Retinal pigment epithelial cell (primary cell): Measurements from ENCODE around the gene GRIP2.

Experiments
- DNase-seq: peaks from one replicate; pipeline ENCODE4 v3.0.0-alpha.2; 2010; ENCODE audit warnings: low read depth
- H3K4me3 ChIP-seq: 2 replicates; pipeline ENCODE4 v1.5.1; 2011; ENCODE audit warnings: mild to moderate bottlenecking, low read length, control low read depth, moderate library complexity
- CTCF ChIP-seq: conservative IDR thresholded peaks from 2 replicates; pipeline ENCODE4 v1.5.1; 2011; ENCODE audit warnings: low read depth, low read length, control low read depth, inconsistent platforms

The GRIP2 gene

DNA sequence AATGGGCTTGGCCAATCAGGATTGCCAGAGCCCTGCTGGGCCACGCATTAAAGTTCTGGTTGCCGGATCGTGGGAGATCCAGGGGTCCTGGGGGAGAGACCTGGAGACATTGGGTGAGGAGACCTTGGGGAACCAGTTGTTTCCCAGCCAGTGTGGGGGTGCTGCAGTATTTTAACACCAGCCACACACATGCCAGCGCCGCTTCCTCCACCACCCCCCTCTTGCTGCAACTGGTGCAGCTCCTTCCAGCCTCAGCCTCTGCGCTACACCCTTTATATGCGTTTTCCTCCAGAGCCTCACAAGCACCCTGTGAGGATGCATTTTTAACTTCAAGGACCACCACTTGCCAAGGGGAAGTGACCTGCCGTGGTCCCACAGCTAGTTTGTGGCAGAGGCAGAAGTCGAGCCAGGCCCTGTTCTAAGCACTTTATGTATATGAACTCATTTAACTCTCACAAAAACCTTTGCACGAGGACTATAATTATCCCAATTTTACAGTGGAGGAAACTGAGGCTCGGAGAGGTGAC is 29.4 kb upstream of the GRIP2 start:
- no peak overlapping the region for H3K4me3 ChIP-seq
- no peak for DNase-seq
- TF ChIP-seq CTCF = no peak

GRCh38 chr3:14568269-14568668 is 28.1 kb upstream of the GRIP2 start:
- DNase-seq = no peak
- TF ChIP-seq CTCF = no peak
- no peak overlapping the region for H3K4me3 ChIP-seq

DNA sequence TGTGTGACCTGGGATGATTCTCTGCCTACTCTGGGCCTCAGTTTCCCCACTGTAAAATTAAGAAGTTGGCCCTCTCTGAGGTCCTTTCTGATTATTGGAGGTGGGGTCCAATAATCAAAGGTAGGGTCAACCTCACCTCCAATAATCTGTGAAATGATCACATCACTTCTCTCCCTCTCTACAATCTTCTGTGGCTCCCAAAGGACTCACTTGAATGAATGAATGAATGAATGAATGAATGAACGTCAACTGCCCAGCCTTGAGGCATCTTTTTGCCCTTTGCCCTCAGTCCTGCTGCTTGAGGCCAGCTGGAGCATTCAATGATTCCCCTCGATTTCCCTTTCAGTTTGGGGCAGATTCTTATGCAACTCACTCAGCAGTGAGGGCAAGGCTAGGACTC is 26.7 kb upstream of the GRIP2 start:
- no peak overlapping the region for H3K4me3 ChIP-seq
- no peak for DNase-seq
- TF ChIP-seq CTCF = no peak

- TF ChIP-seq CTCF = no peak
- H3K4me3 ChIP-seq = no peak overlapping the region
- DNase-seq = no peak
Measured at GRCh38 chr3:14565868-14566588, 25.9 kb upstream of the GRIP2 start.

GRCh38 chr3:14564741-14565140 is 24.6 kb upstream of the GRIP2 start:
- DNase-seq = no peak
- TF ChIP-seq CTCF = no peak
- no peak overlapping the region for H3K4me3 ChIP-seq

GRCh38 chr3:14563946-14564539 is 23.9 kb upstream of the GRIP2 start:
- H3K4me3 ChIP-seq = no peak overlapping the region
- no peak for TF ChIP-seq CTCF
- DNase-seq = no peak
